ENCODE data around the gene TOMM40L.

- TF ChIP-seq CTCF (IDR thresholded peaks at IDR 0.05) (no peak), POLR2A (IDR thresholded peaks at IDR 0.05) (no peak), EP300 (IDR thresholded peaks at IDR 0.05) (no peak)
Observed at GRCh38 chr1:161244888-161245287, 19.0 kb downstream of the TOMM40L start.

All from ovary (tissue), 3 donors.